ENCODE measurements around the gene FHL2. TPM values are rescaled to one million over a fixed set of nuclear protein-coding genes. Genes with fewer than 3 reads are reported as not detected.

Gene FHL2
- total RNA-seq, 1 donor from 2014 or later: 13.8 TPM

- DNase-seq: no peak
- no peak for ATAC-seq
- no peak overlapping the region for H3K27ac ChIP-seq
- H3K9me3 ChIP-seq: no peaks in the 10 kb centered on the region
- no peak overlapping the region for H3K4me3 ChIP-seq
- no peaks in the 10 kb centered on the region for H3K36me3 ChIP-seq
- H3K27me3 ChIP-seq: no peaks in the 10 kb centered on the region
- peaks cover 7% of the 10 kb centered on the region for H3K4me1 ChIP-seq
- no peak for TF ChIP-seq CTCF (IDR thresholded peaks at IDR 0.05)
- intact Hi-C loops (cut with DNase I): no loop called here
These were observed 17.7 kb downstream of the FHL2 start for GRCh38 chr2:105381101-105381668.

GRCh38 chr2:105380432-105381100 is 18.3 kb downstream of the FHL2 start:
- H3K9me3 ChIP-seq: no peaks in the 10 kb centered on the region
- ATAC-seq (no peak), DNase-seq (no peak)
- H3K27ac ChIP-seq: no peak overlapping the region
- H3K4me3 ChIP-seq: no peak overlapping the region
- H3K4me1 ChIP-seq: peaks cover 7% of the 10 kb centered on the region
- no peaks in the 10 kb centered on the region for H3K27me3 ChIP-seq
- no peak for TF ChIP-seq CTCF (IDR thresholded peaks at IDR 0.05)
- H3K36me3 ChIP-seq: no peaks in the 10 kb centered on the region
- intact Hi-C loops (cut with DNase I): no loop called here

GRCh38 chr2:105379741-105380186 is 19.1 kb downstream of the FHL2 start:
- no peak for TF ChIP-seq CTCF (IDR thresholded peaks at IDR 0.05)
- DNase-seq: no peak
- no peak overlapping the region for H3K4me3 ChIP-seq
- peaks cover 10% of the 10 kb centered on the region for H3K4me1 ChIP-seq
- H3K36me3 ChIP-seq: no peaks in the 10 kb centered on the region
- no peak overlapping the region for H3K27ac ChIP-seq
- intact Hi-C loops (cut with DNase I): no loop called here
- no peaks in the 10 kb centered on the region for H3K27me3 ChIP-seq
- H3K9me3 ChIP-seq: no peaks in the 10 kb centered on the region
- no peak for ATAC-seq

GRCh38 chr2:105378921-105379383 is 19.9 kb downstream of the FHL2 start:
- intact Hi-C loops (cut with DNase I): no loop called here
- ATAC-seq (no peak), DNase-seq (no peak)
- no peaks in the 10 kb centered on the region for H3K36me3 ChIP-seq
- H3K27me3 ChIP-seq: no peaks in the 10 kb centered on the region
- H3K4me3 ChIP-seq: no peak overlapping the region
- no peak for TF ChIP-seq CTCF (IDR thresholded peaks at IDR 0.05)
- no peaks in the 10 kb centered on the region for H3K9me3 ChIP-seq
- no peak overlapping the region for H3K27ac ChIP-seq
- H3K4me1 ChIP-seq: peaks cover 10% of the 10 kb centered on the region

- H3K27ac ChIP-seq: no peak overlapping the region
- H3K36me3 ChIP-seq: no peaks in the 10 kb centered on the region
- H3K4me1 ChIP-seq: peaks cover 15% of the 10 kb centered on the region
- H3K4me3 ChIP-seq: no peak overlapping the region
- no peak for DNase-seq
- no peaks in the 10 kb centered on the region for H3K9me3 ChIP-seq
- no peak for ATAC-seq
- intact Hi-C loops (cut with DNase I): no loop called here
- H3K27me3 ChIP-seq: no peaks in the 10 kb centered on the region
- no peak for TF ChIP-seq CTCF (IDR thresholded peaks at IDR 0.05)
These were observed 20.5 kb downstream of the FHL2 start for GRCh38 chr2:105378276-105378840.

Measured in upper lobe of right lung (tissue), 1 donor.